HG03460 (cell line): ENCODE data around the gene GSTP1.
A peak's percentile ranks its signal among the peaks of the same experiment; 100 is the strongest.
"Not testable (repeated sequence)": the region's sequence is repeated elsewhere in the genome, so short reads cannot be mapped to it uniquely, and the experiment has no call there.

Experiments used
- ATAC-seq: cut with Tn5 transposase; IDR thresholded peaks from one replicate; pipeline ENCODE4 v1.9.1; 2021; ENCODE audit not compliant: unreplicated experiment

GSTP1 gene

DNA sequence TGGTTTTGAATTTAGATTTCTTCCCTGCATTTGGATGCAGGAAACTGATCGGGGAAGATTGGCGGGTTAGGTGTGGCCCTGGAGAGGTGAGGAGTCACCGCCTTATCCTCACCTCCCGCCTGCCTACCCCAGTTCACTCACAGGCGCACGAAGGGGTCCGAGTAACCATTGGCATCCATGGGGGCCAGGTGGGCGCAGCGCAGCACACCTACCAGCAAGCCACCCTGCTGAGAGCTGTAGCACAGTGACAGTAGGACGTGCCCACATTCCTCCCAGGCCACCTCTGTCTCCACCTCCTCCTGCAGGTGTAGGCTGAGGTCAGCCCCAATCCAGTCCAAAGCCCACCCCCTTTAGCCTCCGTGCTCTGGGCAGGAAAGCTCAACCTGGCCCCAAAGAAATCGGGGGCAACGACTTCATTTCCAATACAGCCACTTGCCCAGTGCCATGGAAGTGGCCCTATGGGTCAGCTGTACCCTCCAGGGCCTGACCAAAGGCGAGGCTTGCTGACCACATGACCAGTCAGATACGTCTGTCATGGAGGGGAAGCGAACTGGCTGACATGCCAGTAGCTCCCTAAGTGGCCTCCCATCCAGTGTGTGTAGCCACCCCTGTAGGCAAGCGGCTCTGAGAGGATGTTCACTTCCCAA lies 29.8 kb downstream of the GSTP1 start:
- ATAC-seq: no peak

DNA sequence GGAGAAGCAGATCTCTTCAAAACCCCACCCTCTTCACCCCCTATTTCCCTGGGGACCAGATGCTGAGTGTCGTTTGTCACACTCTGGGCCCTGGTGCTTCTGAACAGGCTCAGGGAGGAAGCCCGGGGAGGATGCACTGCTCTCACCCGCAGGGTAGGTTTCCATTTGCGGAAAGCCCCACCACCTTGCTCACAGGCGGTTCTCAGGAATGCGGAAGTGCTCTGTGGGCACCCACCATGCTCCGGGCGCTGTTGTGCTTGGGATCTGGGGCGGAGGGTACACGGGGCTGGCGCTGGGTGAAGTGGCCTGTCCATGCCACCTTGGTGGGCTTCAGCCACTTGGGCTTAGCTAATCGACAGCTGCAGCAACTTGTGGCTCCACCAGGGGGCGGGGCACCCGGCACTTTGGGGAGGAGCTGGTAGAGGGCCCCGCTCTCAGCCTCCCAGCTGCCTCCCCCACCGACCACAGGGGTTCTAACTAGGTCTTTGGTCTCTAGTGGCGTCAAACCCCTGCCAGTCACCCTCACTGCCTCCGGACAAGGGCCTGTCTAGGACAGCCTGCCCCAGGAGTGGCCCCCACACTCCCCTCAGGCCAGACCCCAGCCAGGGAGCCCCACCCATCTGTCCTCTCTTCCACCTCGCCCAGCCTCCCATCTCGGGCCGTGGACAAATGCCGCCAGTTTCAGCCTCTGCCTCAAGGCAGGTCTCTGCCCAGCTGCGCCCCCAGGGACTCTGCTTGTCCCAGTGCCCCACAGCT lies 30.5 kb downstream of the GSTP1 start:
- ATAC-seq: peak; percentile 81

DNA sequence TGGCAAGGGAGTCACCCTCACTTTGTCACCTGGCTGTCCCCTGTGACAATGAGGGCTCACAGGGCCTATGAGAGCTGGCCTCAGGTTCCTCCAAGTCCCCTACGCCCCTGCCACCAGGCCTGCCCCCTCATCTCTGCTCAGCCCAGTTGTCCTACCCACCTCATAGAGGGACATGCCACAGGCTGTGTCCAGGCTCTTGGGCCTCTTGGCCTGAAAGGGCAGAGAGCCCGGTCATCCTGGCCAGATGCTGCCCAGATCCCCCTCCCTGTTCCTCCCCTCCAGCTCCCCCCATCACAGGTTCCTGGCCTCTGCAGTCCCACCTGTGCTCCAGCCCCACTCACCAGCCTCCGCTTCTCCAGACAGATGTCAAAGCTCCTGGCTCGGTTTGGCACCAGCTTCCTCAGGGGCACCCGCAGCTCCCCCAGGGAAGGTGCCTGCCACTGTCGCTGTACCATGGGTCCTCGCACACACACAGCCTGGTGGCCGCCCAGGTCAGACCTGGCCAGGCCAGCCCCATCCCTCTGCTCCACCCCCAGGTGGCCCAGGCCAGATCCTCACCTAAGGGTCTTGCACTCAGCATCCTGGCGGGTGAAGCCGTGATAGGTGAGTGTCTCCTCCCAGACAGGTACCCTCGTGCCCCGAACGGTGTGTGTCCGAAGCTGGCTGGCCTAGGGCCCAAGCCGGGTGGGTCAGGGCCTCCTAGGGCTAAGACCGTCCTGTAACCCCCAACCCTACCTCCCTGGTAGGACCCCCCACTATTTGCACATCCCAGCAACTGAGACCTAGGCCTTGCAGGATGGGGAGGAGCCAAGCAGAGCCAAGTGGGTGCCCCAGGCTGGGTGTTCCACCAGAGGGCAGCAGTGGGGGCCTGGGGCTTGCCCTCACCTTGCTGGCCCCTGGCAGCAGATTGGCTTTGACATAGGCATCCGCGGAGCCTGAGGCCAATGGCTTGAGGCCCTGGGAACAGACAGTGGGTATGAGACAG lies 31.4 kb downstream of the GSTP1 start:
- no peak for ATAC-seq

DNA sequence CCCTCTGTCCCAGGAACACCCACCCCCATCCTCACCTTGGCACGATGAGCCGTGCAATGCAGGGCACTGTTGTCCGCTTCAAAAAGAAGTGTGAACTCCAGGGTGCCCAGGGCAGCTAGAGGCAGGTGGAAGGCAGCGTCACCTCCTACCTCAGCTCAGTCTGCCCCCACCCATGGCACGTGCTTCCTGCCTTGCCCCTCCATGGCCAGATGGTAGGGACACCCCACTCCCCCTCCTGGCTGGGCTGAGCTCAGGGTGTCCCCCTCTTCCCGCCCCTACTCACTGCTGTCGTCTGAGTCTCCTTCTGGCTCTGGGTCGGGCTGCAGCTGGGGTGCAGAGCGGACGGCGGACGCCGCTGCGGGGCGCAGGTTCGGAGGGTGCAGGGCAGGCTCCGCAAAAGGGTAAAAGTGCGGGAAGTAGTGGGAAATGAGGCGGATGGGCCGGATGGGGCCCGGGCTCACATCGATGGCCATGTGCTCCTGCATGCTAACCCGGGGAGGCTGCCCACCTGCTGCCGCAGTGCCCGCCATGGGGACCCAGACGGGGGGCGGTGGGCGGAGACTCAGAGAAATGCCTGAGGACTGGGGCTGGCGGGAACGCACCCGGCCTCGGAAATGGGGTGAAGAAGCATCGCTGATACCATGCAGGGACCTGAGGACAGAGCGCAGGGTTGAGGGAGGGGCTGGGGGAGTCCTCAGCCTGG lies 32.3 kb downstream of the GSTP1 start:
- no peak for ATAC-seq

DNA sequence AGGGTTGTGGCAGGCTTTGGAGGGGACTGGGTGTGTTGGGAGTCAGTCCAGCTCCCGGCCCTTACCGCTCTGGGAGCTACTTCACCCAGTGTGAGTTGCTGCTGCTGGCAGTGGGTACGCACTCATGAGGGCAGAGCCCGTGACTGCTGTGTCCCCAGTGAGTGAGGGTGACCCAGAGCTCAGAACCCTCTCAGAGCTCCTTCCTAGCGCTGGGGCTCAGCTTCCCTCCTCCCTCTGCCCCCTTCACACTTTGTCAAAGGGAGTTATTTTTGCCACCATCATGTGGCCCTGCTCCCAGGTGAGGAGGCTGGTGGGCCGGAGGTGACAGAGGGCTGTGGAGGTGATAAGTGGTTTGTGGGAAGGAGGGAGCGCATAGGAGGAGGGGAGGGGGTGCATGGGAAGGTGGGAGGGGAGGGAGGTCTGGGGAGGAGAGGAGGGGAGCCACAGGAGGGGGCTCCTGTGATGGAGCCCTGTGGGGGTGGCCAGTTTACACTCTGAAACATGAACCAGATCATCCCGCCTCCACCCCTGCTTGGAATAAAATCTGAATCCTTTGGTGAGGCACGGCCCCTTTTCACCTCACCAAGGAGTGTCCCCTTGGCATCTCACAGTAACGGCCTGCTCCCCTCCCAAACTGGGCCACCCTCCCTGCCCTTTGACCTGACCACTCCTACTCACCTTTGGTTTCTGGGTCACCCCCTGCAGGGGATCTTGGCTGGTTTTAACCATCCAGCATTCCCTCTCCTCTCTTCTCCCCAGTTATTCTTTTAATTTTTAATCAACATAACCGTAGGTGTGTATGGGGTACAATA lies 33.0 kb downstream of the GSTP1 start:
- ATAC-seq: no peak

DNA sequence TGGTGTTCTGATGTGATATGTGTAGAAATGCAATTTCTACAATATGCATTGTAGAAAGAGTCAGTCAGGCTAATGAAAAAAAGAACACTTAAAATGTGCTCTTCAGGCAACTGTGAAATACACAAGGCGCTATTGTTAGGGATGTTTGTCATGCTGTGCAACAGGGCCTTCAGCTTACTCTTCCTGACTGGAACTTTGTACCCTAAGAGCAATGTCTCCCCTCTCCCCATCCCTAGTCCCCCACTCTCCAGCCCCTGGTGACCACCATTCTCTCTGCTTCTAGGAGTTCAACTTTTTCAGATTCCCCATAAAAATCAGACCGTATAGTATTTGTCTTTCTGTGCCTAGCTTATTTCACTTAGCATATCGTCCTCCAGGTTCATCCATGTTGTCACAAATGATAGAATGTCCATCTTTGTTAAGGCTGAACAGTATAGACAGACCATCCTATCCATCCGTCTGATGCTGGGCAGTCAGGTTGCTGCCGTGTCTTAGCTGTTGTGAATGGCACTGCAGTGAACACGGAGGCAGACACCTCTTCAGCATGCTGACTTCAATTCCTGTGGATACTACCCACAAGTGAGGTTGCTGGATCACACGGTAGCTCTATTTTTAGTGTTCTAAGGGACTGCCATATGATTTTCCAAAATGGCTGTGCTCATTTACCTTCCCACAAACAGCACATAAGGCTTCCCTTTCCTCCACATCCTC lies 33.8 kb downstream of the GSTP1 start:
- ATAC-seq: no peak

DNA sequence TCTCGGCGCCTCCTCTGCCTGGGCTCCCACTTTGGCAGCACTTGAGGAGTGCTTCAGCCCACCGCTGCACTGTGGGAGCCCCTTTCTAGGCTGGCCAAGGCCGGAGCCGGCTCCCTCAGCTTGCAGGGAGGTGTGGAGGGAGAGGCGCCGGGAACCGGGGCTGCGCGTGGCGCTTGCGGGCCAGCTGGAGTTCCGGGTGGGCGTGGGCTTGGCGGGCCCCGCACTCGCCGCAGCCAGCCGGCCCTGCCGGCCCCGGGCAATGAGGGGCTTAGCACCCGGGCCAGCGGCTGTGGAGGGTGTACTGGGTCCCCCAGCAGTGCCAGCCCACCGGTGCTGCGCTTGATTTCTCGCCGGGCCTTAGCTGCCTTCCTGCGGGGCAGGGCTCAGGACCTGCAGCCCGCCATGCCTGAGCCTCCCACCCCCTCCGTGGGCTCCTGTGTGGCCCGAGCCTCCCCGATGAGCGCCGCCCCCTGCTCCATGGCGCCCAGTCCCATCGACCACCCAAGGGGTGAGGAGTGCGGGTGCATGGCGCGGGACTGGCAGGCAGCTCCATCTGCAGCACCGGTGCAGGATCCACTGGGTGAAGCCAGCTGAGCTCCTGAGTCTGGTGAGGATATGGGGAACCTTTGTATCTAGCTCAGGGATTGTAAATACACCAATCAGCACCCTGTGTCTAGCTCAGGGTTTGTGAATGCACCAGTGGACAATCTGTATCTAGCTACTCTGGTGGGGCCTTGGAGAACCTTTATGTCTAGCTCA lies 35.5 kb downstream of the GSTP1 start:
- ATAC-seq: not testable (repeated sequence)

DNA sequence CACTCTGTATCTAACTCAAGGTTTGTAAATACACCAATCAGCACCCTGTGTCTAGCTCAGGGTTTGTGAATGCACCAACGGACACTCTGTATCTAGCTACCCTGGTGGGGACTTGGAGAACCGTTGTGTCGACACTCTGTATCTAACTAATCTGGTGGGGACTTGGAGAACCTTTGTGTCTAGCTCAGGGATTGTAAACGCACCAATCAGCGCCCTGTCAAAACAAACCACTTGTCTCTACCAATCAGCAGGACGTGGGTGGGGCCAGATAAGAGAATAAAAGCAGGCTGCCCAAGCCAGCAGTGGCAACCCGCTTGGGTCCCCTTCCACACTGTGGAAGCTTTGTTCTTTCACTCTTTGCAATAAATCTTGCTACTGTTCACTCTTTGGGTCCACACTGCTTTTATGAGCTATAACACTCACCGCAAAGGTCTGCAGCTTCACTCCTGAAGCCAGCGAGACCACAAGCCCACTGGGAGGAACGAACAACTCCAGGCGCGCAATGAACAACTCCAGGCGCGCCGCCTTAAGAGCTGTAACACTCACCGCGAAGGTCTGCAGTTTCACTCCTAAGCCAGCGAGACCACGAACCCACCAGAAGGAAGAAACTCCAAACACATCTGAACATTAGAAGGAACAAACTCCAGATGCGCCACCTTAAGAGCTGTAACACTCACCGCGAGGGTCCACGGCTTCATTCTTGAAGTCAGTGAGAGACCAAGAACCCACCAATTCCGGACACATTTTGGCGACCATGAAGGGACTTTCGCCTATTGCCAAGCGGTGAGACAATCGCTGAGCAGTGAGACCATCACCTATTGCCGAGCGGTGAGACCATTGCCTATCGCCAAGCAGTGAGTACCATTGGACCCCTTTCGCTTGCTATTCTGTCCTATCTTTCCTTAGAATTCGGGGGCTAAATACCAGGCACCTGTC lies 36.3 kb downstream of the GSTP1 start:
- ATAC-seq: not testable (repeated sequence)

DNA sequence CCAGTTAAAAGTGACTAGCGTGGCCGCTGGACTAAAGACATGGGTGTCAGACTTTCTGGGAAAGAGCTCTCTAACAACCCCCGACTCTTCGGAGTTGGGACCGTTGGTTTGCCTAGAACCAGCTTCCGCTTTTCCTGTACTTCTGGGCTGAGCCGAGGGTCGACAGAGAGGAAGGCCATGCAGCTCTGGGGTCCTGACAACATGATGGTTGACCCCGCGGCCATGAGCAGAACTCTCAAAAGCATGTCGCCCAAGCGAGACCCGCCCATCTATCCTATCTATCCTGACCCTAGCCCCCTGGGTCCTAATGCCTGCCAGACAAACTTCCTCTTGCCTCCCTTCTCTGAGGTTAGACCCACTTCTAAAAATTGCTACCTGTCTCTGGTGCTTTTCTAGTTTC lies 37.0 kb downstream of the GSTP1 start:
- not testable (repeated sequence) for ATAC-seq

DNA sequence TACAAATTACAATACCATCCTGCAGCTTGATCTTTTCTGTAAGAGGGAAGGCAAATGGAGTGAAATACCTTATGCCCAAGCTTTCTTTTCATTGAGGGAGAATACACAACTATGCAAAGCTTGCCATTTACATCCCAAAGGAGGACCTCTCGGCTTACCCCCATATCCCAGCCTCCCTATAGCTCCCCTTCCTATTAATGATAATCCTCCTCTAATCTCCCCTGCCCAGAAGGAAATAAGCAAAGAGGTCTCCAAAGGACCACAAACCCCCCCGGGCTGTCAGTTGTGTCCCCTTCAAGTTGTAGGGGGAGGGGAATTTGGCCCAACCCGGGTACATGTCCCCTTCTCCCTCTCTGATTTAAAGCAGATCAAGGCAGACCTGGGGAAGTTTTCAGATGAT lies 38.3 kb downstream of the GSTP1 start:
- ATAC-seq: not testable (repeated sequence)

DNA sequence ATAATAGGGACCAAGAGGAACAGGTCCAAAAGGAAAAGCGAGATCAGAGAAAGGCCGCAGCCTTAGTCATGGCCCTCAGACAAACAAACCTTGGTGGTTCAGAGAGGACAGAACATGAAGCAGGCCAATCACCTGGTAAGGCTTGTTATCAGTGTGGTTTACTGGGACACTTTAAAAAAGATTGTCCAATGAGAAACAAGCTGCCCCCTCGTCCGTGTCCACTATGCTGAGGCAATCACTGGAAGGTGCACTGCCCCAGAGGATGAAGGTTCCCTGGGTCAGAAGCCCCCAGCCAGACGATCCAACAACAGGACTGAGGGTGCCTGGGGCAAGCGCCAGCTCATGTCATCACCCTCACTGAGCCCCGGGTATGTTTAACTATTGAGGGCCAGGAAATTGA lies 39.3 kb downstream of the GSTP1 start:
- ATAC-seq: not testable (repeated sequence)

DNA sequence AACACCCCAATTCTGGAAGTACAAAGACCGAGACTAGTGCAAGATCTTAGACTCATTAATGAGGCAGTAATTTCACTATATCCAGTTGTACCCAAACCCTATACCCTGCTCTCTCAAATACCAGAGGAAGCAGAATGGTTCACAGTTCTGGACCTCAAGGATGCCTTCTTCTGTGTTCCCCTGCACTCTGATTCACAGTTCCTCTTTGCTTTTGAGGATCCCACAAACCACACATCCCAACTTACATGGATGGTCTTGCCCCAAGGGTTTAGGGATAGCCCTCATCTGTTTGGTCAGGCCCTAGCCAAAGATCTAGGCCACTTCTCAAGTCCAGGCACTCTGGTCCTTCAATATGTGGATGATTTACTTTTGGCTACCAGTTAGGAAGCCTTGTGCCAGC lies 40.2 kb downstream of the GSTP1 start:
- ATAC-seq: not testable (repeated sequence)

DNA sequence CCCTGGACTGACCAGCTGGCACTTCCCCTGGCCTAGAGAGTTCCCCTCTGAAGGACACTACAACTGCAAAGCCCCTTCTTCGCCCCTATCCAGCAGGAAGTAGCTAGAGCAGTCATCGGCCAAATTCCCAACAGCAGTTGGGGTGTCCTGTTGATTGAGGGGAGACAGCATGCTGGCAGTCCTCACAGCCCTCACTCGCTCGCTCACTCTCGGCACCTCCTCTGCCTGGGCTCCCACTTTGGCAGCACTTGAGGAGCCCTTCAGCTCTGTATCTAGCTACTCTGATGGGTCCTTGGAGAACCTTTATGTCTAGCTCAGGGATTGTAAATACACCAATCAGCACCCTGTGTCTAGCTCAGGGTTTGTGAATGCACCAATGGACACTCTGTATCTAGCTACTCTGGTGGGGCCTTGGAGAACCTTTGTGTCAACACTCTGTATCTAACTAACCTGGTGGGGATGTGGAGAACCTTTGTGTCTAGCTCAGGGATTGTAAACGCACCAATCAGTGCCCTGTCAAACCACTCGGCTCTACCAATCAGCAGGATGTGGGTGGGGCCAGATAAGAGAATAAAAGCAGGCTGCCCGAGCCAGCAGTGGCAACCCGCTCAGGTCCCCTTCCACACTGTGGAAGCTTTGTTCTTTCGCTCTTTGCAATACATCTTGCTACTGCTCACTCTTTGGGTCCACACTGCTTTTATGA lies 42.7 kb downstream of the GSTP1 start:
- not testable (repeated sequence) for ATAC-seq

DNA sequence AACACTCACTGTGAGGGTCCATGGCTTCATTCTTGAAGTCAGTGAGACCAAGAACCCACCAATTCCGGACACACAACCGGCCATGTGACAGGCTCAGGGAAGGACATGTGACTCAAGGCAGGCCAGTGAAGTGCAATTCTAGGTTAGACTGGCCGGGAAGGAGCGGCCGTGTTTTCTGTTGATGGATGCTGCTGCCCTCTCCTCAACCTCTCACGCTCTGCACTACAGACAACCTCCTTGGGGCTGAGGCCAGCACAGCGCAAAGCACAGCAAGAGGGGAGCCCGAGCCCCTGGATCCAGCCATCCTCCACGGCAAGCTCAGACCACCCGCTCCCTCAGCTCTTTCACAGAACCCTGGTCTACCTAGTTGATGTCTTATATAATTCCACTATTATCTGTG lies 43.4 kb downstream of the GSTP1 start:
- no peak for ATAC-seq

DNA sequence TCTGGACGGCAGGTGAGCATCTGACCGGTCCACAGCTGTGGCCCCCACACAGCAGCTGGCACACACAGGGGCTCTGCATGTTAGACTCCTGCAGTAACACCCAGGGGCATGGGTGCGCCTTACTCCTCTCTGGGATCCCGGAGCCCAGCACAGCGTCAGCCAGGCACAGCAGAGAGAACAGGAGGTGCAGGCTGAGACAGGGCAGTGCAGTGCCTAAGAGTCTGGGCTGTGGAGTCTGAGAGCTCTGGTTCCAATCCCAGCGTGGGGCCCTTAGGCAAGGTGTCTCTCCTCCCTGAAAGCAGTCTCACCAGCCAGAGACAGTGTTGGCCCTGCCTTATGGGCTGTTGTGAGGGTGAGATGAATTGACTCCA lies 43.8 kb downstream of the GSTP1 start:
- ATAC-seq: no peak

DNA sequence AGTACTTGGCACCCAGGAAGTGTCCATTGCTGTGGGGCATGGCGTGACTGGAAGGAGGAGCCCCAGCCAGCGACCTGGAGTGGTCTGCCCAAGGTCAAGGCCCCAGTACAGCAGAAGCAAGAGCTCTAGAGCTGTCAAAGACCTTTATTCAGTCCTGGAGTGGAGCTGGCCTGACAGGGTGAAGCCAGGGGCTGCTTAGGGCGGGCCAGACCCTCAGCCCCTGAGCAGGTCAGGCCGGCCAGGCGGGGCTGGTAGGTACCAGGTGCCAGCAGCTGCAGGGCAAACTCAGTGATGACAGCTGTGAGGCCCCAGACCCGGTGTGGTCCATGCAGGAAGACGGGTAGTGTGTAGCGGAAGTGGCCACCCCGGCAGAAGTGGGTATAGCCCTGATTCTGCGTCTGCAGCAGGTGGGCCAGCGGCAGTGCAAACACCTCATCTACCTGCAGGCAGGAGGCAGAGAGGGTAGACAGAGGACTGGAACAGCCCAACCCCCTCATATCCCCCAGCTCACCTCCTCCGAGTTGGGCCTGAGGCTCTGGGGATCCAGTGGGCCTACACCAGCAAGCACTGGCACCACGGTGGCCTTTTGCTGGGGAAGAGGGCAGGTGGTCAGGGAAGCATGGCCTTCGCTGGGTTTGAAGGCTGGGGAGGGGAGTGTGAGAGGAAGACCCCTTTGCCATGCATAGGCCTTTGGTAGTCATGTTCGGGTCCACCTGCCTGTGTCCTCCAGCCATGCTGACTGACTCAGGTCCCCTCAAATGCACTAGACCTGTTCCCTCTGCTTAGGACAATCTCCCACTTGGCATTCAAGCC lies 44.4 kb downstream of the GSTP1 start:
- no peak for ATAC-seq
